Calu3 (cell line): Measurements from ENCODE around the gene PIK3C3. TPM values are rescaled to one million over a fixed set of nuclear protein-coding genes. Genes with fewer than 3 reads are reported as not detected.
"Not testable (repeated sequence)": the region's sequence is repeated elsewhere in the genome, so short reads cannot be mapped to it uniquely, and the experiment has no call there.

Experiments used
- BruUV-seq: library from RNA; stranded (reverse); fragments of 400-500 nt; replicated peaks from 2 replicates; lab custom pipeline; 2021; lab: Mats Ljungman, UMichigan
- CTCF ChIA-PET: fragments of 300-600 bp; sonication (Branson Sonifier 250); formaldehyde crosslinking; loops from one replicate; lab custom pipeline; 2022; ENCODE audit warnings: antibody characterized with exemption; lab: Charles Lee
- DNase-seq: peaks from one replicate; pipeline ENCODE4 v3.0.0; 2022
- H3K27ac Mint-ChIP-seq: one replicate; pipeline ENCODE4 v1.8.0; 2022; ENCODE audit warnings: mixed read lengths; ENCODE audit not compliant: unreplicated experiment
- H3K27me3 Mint-ChIP-seq: one replicate; pipeline ENCODE4 v1.8.0; 2022; ENCODE audit warnings: mixed read lengths; ENCODE audit not compliant: unreplicated experiment
- H3K36me3 Mint-ChIP-seq: one replicate; pipeline ENCODE4 v1.8.0; 2022; ENCODE audit warnings: mild to moderate bottlenecking, moderate library complexity, mixed read lengths; ENCODE audit not compliant: insufficient read depth, unreplicated experiment
- H3K4me1 Mint-ChIP-seq: one replicate; pipeline ENCODE4 v1.8.0; 2022; ENCODE audit warnings: mild to moderate bottlenecking, low read depth, mixed read lengths; ENCODE audit not compliant: unreplicated experiment
- H3K4me3 Mint-ChIP-seq: one replicate; pipeline ENCODE4 v1.8.0; 2022; ENCODE audit warnings: mild to moderate bottlenecking, low read depth, moderate library complexity, mixed read lengths; ENCODE audit not compliant: unreplicated experiment
- H3K9me3 Mint-ChIP-seq: one replicate; pipeline ENCODE4 v1.8.0; 2022; ENCODE audit warnings: low read depth, mixed read lengths; ENCODE audit not compliant: unreplicated experiment
- CTCF ChIP-seq: fragments of 200-600 bp; IDR thresholded peaks from one replicate; pipeline ENCODE4 v1.8.0; 2022; ENCODE audit warnings: antibody characterized with exemption; ENCODE audit not compliant: unreplicated experiment
- intact Hi-C: fragments of 100-400 bp; cut with micrococcal nuclease; formaldehyde crosslinking; loops from one replicate; pipeline ENCODE4 v1.10.0; 2022; ENCODE audit not compliant: unreplicated experiment
- total RNA-seq: library from RNA; stranded (reverse); gene quantifications from 2 replicates; pipeline ENCODE4 v1.2.3, GENCODE V29; 2022

PIK3C3 gene
- total RNA-seq, 1 experiment from 2014 or later: 32.9 TPM

- Mint-ChIP-seq H3K4me1 (no peaks in the 10 kb centered on the region), H3K36me3 (peaks cover 5% of the 10 kb centered on the region), H3K9me3 (no peaks in the 10 kb centered on the region), H3K27me3 (no peaks in the 10 kb centered on the region), H3K27ac (no peak overlapping the region), H3K4me3 (no peak overlapping the region)
- no TSS peak for BruUV-seq
- TF ChIP-seq CTCF: no peak
- intact Hi-C loops: no loop called here
- CTCF ChIA-PET: no interaction called here
- DNase-seq: no peak
These were observed 44.7 kb downstream of the PIK3C3 start for GRCh38 chr18:41999751-42000150.

- Mint-ChIP-seq H3K27ac (no peak overlapping the region), H3K4me1 (peaks cover 12% of the 10 kb centered on the region), H3K27me3 (no peaks in the 10 kb centered on the region), H3K4me3 (no peak overlapping the region), H3K36me3 (peaks cover 5% of the 10 kb centered on the region), H3K9me3 (no peaks in the 10 kb centered on the region)
- no peak for TF ChIP-seq CTCF
- no TSS peak for BruUV-seq
- intact Hi-C loops: no loop called here
- DNase-seq: no peak
- CTCF ChIA-PET: no interaction called here
These were observed 46.8 kb downstream of the PIK3C3 start for GRCh38 chr18:42001801-42002200.

GRCh38 chr18:42004653-42005052, 49.6 kb downstream of the PIK3C3 start:
- no peak for DNase-seq
- H3K4me1 Mint-ChIP-seq: peaks cover 12% of the 10 kb centered on the region
- H3K36me3 Mint-ChIP-seq: peaks cover 5% of the 10 kb centered on the region
- no TSS peak for BruUV-seq
- intact Hi-C loops: no loop called here
- no peak overlapping the region for H3K4me3 Mint-ChIP-seq
- no peaks in the 10 kb centered on the region for H3K9me3 Mint-ChIP-seq
- TF ChIP-seq CTCF: no peak
- CTCF ChIA-PET: no interaction called here
- H3K27ac Mint-ChIP-seq: no peak overlapping the region
- H3K27me3 Mint-ChIP-seq: no peaks in the 10 kb centered on the region

GRCh38 chr18:42005782-42006181, 50.7 kb downstream of the PIK3C3 start:
- intact Hi-C loops: no loop called here
- Mint-ChIP-seq H3K27me3 (no peaks in the 10 kb centered on the region), H3K36me3 (no peaks in the 10 kb centered on the region), H3K27ac (no peak overlapping the region), H3K9me3 (no peaks in the 10 kb centered on the region), H3K4me1 (peaks cover 12% of the 10 kb centered on the region), H3K4me3 (no peak overlapping the region)
- no TSS peak for BruUV-seq
- TF ChIP-seq CTCF: no peak
- DNase-seq: no peak
- CTCF ChIA-PET: interaction anchor here (0.9 kb wide), 1 partner anchor 13 kb away, joined by 3 read pairs; no protein-coding TSS in a partner anchor

GRCh38 chr18:42009457-42009856, 54.4 kb downstream of the PIK3C3 start:
- H3K4me3 Mint-ChIP-seq, intact Hi-C loops, H3K9me3 Mint-ChIP-seq, BruUV-seq, H3K27me3 Mint-ChIP-seq, CTCF ChIA-PET, H3K27ac Mint-ChIP-seq, H3K36me3 Mint-ChIP-seq, DNase-seq: not testable (repeated sequence)
- H3K4me1 Mint-ChIP-seq: peaks cover 12% of the 10 kb centered on the region
